Ovary (tissue), 9 donors: ENCODE results near the gene UGGT2. TPM values are rescaled to one million over a fixed set of nuclear protein-coding genes. Genes with fewer than 3 reads are reported as not detected.

Experiments used
- DNase-seq, 5 donors: peaks; one replicate each; pipeline ENCODE4 v3.0.0-alpha.2; 2019 to 2020
- H3K27ac ChIP-seq, 2 donors: fragments of 200-600 bp; one replicate each; pipeline versions ENCODE4 v1.5.1 to v1.8.0; 2019 to 2022
- H3K27me3 ChIP-seq: fragments of 200-600 bp; one replicate; pipeline ENCODE4 v1.8.0; 2022
- H3K36me3 ChIP-seq: fragments of 200-600 bp; sonication (generic); one replicate; pipeline ENCODE4 v1.5.1; 2019
- H3K4me1 ChIP-seq: one replicate; pipeline ENCODE4 v1.8.1; 2013; ENCODE audit warnings: mild to moderate bottlenecking, moderate library complexity; ENCODE audit not compliant: insufficient read depth
- H3K4me3 ChIP-seq: fragments of 200-600 bp; sonication (generic); one replicate; pipeline ENCODE4 v1.5.1; 2017
- H3K9me3 ChIP-seq, 2 donors: fragments of 200-600 bp in 1 of 2; sonication (generic) in 1 of 2; one replicate each; pipeline versions ENCODE4 v1.5.1 to v1.8.1; 2013 to 2019; ENCODE audit warnings: mild to moderate bottlenecking in 1 of 2, moderate library complexity in 1 of 2
- CTCF ChIP-seq, 3 donors: fragments of 450-650 bp in 2 of 3; fragments of 200-600 bp in 1 of 3; IDR thresholded peaks; one replicate each; pipeline versions ENCODE4 v1.5.1 to v1.8.0; 2016 to 2022; ENCODE audit warnings: antibody characterized with exemption in 3 of 3, mild to moderate bottlenecking in 1 of 3
- EP300 ChIP-seq: sonication (generic); formaldehyde crosslinking; IDR thresholded peaks from one replicate; pipeline ENCODE4 v1.6.1; 2017; ENCODE audit warnings: antibody characterized with exemption
- POLR2A ChIP-seq: fragments of 450-650 bp; IDR thresholded peaks from one replicate; pipeline ENCODE4 v1.6.1; 2017; ENCODE audit warnings: antibody characterized with exemption, mild to moderate bottlenecking, moderate library complexity
- WGBS, 3 donors: extraction: QIAGEN DNeasy Blood & Tissue Kit in 1 of 3; methylation state at CpG; one replicate each; pipeline versions ENCODE4 v1.1.5 to v1.1.7; 2013 to 2017; 5-methylcytosine and 5-hydroxymethylcytosine counted together
- intact Hi-C, 4 donors: fragments of 100-400 bp; cut with DNase I; formaldehyde crosslinking; loops; one replicate each; pipeline versions ENCODE4 v1.11.0 to v1.15.1; 2022 to 2023
- polyA plus RNA-seq, 2 donors: library from polyadenylated mRNA; stranded (reverse); fragments of 200-250 nt in 1 of 2; fragments of 350-450 nt in 1 of 2; fragmentation: Illumina TruSeq in 1 of 2; extraction: RNeasy Lipid Tissue Mini Kit (QIAGEN cat#74804) in 1 of 2; gene quantifications; one replicate each; pipeline ENCODE4 v1.2.3, GENCODE V29; 2013 to 2014
- total RNA-seq, 7 donors: library from RNA; depleted of rRNA in 2 of 7; stranded (reverse); fragments of >200 nt in 2 of 7; fragmentation: NEBNext Ultra II Directional in 3 of 7; extraction: Animal tissue kit (Norgen Biotek cat#: 25700) in 3 of 7; gene quantifications; one replicate each; pipeline versions ENCODE4 v1.1.0 to v1.2.4, GENCODE V29; 2016 to 2023
- donor health status: DM: no; HTN: no; CAD: no; lungs with moderate emphysema.
- donor health status: DM: no; HTN: no; CAD: no.
- donor health status: Bipolar disorder and iron deficiency.
- donor health status: DM: yes; HTN: yes; CAD: no.
- donor health status: DM: no; HTN: no; CAD: no.
- donor health status: DM: yes; HTN: yes; CAD: no.

UGGT2 gene
- total and polyA plus RNA-seq, 9 donors = 7.7 to 52.6 (median 28.9) TPM

GRCh38 chr13:95801825-95802224, 251.4 kb downstream of the UGGT2 start:
- no peaks in the 10 kb centered on the region for H3K4me1 ChIP-seq
- intact Hi-C loops = no loop called here
- no peak for DNase-seq
- no peaks in the 10 kb centered on the region for H3K9me3 ChIP-seq
- no peak overlapping the region for H3K4me3 ChIP-seq
- H3K27ac ChIP-seq = no peak overlapping the region
- H3K36me3 ChIP-seq = no peaks in the 10 kb centered on the region
- no peaks in the 10 kb centered on the region for H3K27me3 ChIP-seq
- TF ChIP-seq EP300 (no peak), POLR2A (no peak), CTCF (IDR thresholded peaks at IDR 0.05) (no peak)
- WGBS, 3 donors = 96 to 98% (median 97%) methylated on average over 4 of the region's 4 CpGs

- WGBS, 3 donors = 88 to 98% (median 89%) methylated on average over 1 of the region's 1 CpG
- no peak for TF ChIP-seq CTCF (IDR thresholded peaks at IDR 0.05)
- TF ChIP-seq POLR2A = no peak
- TF ChIP-seq EP300 = no peak
- H3K36me3 ChIP-seq = no peaks in the 10 kb centered on the region
- DNase-seq = no peak
- no peak overlapping the region for H3K4me3 ChIP-seq
- intact Hi-C loops = no loop called here
- H3K27ac ChIP-seq = no peak overlapping the region
- H3K9me3 ChIP-seq = no peaks in the 10 kb centered on the region
- H3K4me1 ChIP-seq = no peaks in the 10 kb centered on the region
- no peaks in the 10 kb centered on the region for H3K27me3 ChIP-seq
These were observed 252.8 kb downstream of the UGGT2 start for GRCh38 chr13:95800436-95800835.

- Histone ChIP-seq H3K4me3 (no peak overlapping the region), H3K9me3 (no peaks in the 10 kb centered on the region), H3K4me1 (no peaks in the 10 kb centered on the region), H3K36me3 (no peaks in the 10 kb centered on the region), H3K27ac (no peak overlapping the region), H3K27me3 (no peaks in the 10 kb centered on the region)
- intact Hi-C loops = no loop called here
- no peak for DNase-seq
- 53 to 58% (median 55%) methylated on average over 2 of the region's 2 CpGs for WGBS, 3 donors
- TF ChIP-seq CTCF (IDR thresholded peaks at IDR 0.05) (no peak), EP300 (no peak), POLR2A (no peak)
These were observed 256.2 kb downstream of the UGGT2 start for GRCh38 chr13:95797016-95797415.

GRCh38 chr13:95793781-95794180, 259.4 kb downstream of the UGGT2 start:
- TF ChIP-seq POLR2A (no peak), CTCF (IDR thresholded peaks at IDR 0.05) (no peak), EP300 (no peak)
- Histone ChIP-seq H3K36me3 (no peaks in the 10 kb centered on the region), H3K27ac (no peak overlapping the region), H3K4me3 (no peak overlapping the region), H3K4me1 (no peaks in the 10 kb centered on the region), H3K27me3 (no peaks in the 10 kb centered on the region), H3K9me3 (no peaks in the 10 kb centered on the region)
- 36 to 60% (median 45%) methylated on average over 3 of the region's 3 CpGs for WGBS, 3 donors
- intact Hi-C loops = loop anchor here in 1 of 4 donors (2.0 kb wide), 1 partner anchor 33 kb away; no protein-coding TSS in a partner anchor
- no peak for DNase-seq
